GM12878 (cell line): Measurements from ENCODE around the gene GALNT9. TPM values are rescaled to one million over a fixed set of nuclear protein-coding genes. Genes with fewer than 3 reads are reported as not detected.

ENCODE experiments used
- ATAC-seq: fragments of 200-7000 bp; cut with Tn5 transposase; 3 replicates; pipeline ENCODE4 v1.9.1; 2020; ENCODE audit warnings: mild to moderate bottlenecking, moderate library complexity
- BruUV-seq: library from RNA; stranded (reverse); fragments of 400-500 nt; replicated peaks from 2 replicates; lab custom pipeline; 2021; lab: Mats Ljungman, UMichigan
- CTCF ChIA-PET: fragments of 300-600 bp; sonication (Branson Sonifier 250); formaldehyde crosslinking; extraction: SDS; loops from one replicate; lab custom pipeline; 2021; ENCODE audit warnings: inconsistent platforms; lab: Yijun Ruan, JAX
- POLR2A ChIA-PET: fragments of 350-600 bp; formaldehyde crosslinking; extraction: SDS; loops from one replicate; lab custom pipeline; 2021; ENCODE audit warnings: inconsistent platforms; lab: Charles Lee
- RAD21 ChIA-PET: fragments of 300-600 bp; sonication (Branson Sonifier 250); formaldehyde crosslinking; loops from one replicate; lab custom pipeline; 2023; ENCODE audit warnings: antibody characterized with exemption; ENCODE audit not compliant: unreplicated experiment; lab: Charles Lee
- SMC1A ChIA-PET: fragments of 300-600 bp; sonication (Branson Sonifier 250); formaldehyde crosslinking; loops from one replicate; lab custom pipeline; 2023; ENCODE audit not compliant: unreplicated experiment, uncharacterized antibody; lab: Charles Lee
- DNase-seq: peaks from one replicate; pipeline ENCODE4 v3.0.0-alpha.2; 2011; ENCODE audit warnings: low read depth, low spot score
- FAIRE-seq: peaks from 3 replicates; lab custom pipeline; 2011; peaks lifted over from hg19 to GRCh38; lab: Jason Lieb, UNC
- H2AFZ ChIP-seq: 2 replicates; pipeline ENCODE4 v1.6.0; 2011; ENCODE audit warnings: low read depth, low read length, control low read depth; ENCODE audit not compliant: control insufficient read depth
- H3K27ac ChIP-seq: 2 replicates; pipeline ENCODE4 v1.5.1; 2011; ENCODE audit warnings: control low read depth; ENCODE audit not compliant: control insufficient read depth, insufficient read depth
- H3K27me3 ChIP-seq, 2 experiments: replicated peaks in 1 of 2; 2 replicates each; pipeline versions ENCODE4 v1.6.0 to v1.6.1; 2011; ENCODE audit warnings: low read length in 1 of 2; ENCODE audit not compliant: control insufficient read depth in 2 of 2, insufficient read depth in 2 of 2
- H3K36me3 ChIP-seq, 2 experiments: 2 replicates each; pipeline ENCODE4 v1.5.1; 2011; ENCODE audit warnings: low read length in 1 of 2; ENCODE audit not compliant: control insufficient read depth in 2 of 2, insufficient read depth in 2 of 2
- H3K4me1 ChIP-seq: 2 replicates; pipeline ENCODE4 v1.6.1; 2011; ENCODE audit warnings: mild to moderate bottlenecking, low read length, moderate library complexity, mixed read lengths; ENCODE audit not compliant: control insufficient read depth, insufficient read depth
- H3K4me2 ChIP-seq: 2 replicates; pipeline ENCODE4 v1.6.0; 2011; ENCODE audit warnings: control low read depth; ENCODE audit not compliant: control insufficient read depth, insufficient read depth
- H3K4me3 ChIP-seq: fragments of 200-600 bp; sonication (generic); 2 replicates; pipeline ENCODE4 v1.5.1; 2016
- H3K79me2 ChIP-seq: 2 replicates; pipeline ENCODE4 v1.6.0; 2011; ENCODE audit warnings: low read length; ENCODE audit not compliant: control insufficient read depth, insufficient read depth
- H3K9ac ChIP-seq: 2 replicates; pipeline ENCODE4 v1.8.0; 2011; ENCODE audit warnings: low read length, control low read depth, mixed read lengths; ENCODE audit not compliant: control insufficient read depth, insufficient read depth
- H3K9me3 ChIP-seq: replicated peaks from 3 replicates; pipeline ENCODE4 v1.5.1; 2011; ENCODE audit warnings: mild to moderate bottlenecking, low read length; ENCODE audit not compliant: control insufficient read depth, insufficient read depth
- H4K20me1 ChIP-seq: 2 replicates; pipeline ENCODE4 v1.6.0; 2011; ENCODE audit not compliant: control insufficient read depth, insufficient read depth
- ETV6 ChIP-seq, 2 experiments: fragments of 450-650 bp in 1 of 2; IDR thresholded peaks in 1 of 2; conservative IDR thresholded peaks in 1 of 2; 2 replicates each; pipeline ENCODE4 v1.6.1; 2014; ENCODE audit warnings: antibody characterized with exemption in 1 of 2, borderline replicate concordance in 1 of 2, low read depth in 1 of 2, mild to moderate bottlenecking in 1 of 2, moderate library complexity in 1 of 2
- NFIC ChIP-seq: IDR thresholded peaks from 2 replicates; pipeline ENCODE4 v1.6.1; 2012; ENCODE audit warnings: low read depth, mild to moderate bottlenecking, inconsistent platforms, low read length, moderate library complexity
- PAX5 ChIP-seq: IDR thresholded peaks from 2 replicates; pipeline ENCODE4 v1.6.1; 2011; ENCODE audit warnings: low read depth, low read length, borderline replicate concordance
- WGBS: methylation state at CpG from one replicate; pipeline ENCODE4 v1.1.6; 2016; ENCODE audit warnings: low lambda C conversion rate; ENCODE audit not compliant: insufficient replicate concordance, insufficient coverage; ENCODE audit errors: missing lambda C conversion rate; 5-methylcytosine and 5-hydroxymethylcytosine counted together
- in situ Hi-C: fragments of 300-500 bp; cut with MboI; formaldehyde crosslinking; loops from 9 replicates; pipeline ENCODE4 v1.14.3; 2018; ENCODE audit warnings: mixed read lengths
- intact Hi-C: fragments of 100-400 bp; cut with micrococcal nuclease; formaldehyde crosslinking; loops from one replicate; pipeline ENCODE4 v1.14.2; 2022; ENCODE audit not compliant: unreplicated experiment
- polyA plus RNA-seq, 11 experiments: library from polyadenylated mRNA; depleted of rRNA in 4 of 11; unstranded in 6 of 11; stranded (reverse) in 5 of 11; fragments of >200 nt; fragmentation: Nextera tagmentation in 4 of 11; fragmentation: Illumina TruSeq in 1 of 11; extraction: Ambion mirVana in 4 of 11; extraction: Trizol in 1 of 11; gene quantifications; 1 replicate in 1 of 11; 2 replicates in 10 of 11; pipeline versions ENCODE4 v1.2.1 to v1.2.3, GENCODE V29; 2011 to 2016; ENCODE audit warnings: inconsistent platforms in 2 of 11, missing spikeins in 2 of 11, low read depth in 1 of 11
- total RNA-seq, 4 experiments: library from RNA; depleted of rRNA in 3 of 4; stranded (reverse); fragments of >200 nt in 3 of 4; fragmentation: Illumina TruSeq in 1 of 4; extraction: Trizol in 1 of 4; gene quantifications; 2 replicates each; pipeline versions ENCODE4 v1.2.1 to v1.2.3, GENCODE V29; 2013 to 2021
- TF ChIP-seq, protein P1 (sequence below): fragments of 450-650 bp; formaldehyde crosslinking; IDR thresholded peaks from 2 replicates; pipeline ENCODE4 v1.5.0; 2022; ENCODE audit warnings: mild to moderate bottlenecking, missing genetic modification characterization
- TF ChIP-seq, protein P2 (sequence below): fragments of 450-650 bp; IDR thresholded peaks from 2 replicates; pipeline ENCODE4 v1.6.1; 2017; ENCODE audit warnings: antibody characterized with exemption, mild to moderate bottlenecking, moderate library complexity
- TF ChIP-seq, protein P3 (sequence below): IDR thresholded peaks from 2 replicates; pipeline ENCODE4 v1.6.1; 2012; ENCODE audit warnings: mild to moderate bottlenecking, low read depth, low read length

The GALNT9 gene
- total and polyA plus RNA-seq, 10 of the 15 experiments (the other 5 are each of a cell fraction or from before 2014, with no cell fraction given) = 0.04 TPM; not detected in 9

DNA sequence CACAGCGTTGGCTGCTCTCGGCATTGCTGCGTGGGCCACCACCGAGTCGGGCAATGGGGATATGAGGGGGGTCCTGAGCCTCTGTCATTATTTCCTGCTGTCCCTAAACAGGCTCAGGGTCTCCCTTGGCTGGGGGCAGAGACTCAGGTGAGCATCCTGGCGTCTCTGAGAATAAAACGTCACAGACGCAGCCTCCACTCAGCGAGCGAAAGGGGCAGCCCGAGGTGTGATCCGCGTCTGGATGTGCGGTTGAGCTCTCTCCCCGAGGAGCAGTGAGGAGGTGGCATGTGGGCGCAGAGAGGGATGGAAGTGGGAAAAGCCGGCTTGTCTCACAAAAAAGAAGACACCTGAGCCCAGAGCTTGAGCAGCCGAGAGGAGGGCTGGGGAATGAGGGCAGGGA, 62.6 kb downstream of the GALNT9 start:
- FAIRE-seq (no peak), ATAC-seq (no peak), DNase-seq (no peak)
- Histone ChIP-seq H3K4me2 (no peak overlapping the region), H2AFZ (no peak overlapping the region), H3K9me3 (no peaks in the 10 kb centered on the region; the same call in 2 of the 3 replicates), H4K20me1 (no peaks in the 10 kb centered on the region), H3K9ac (no peak overlapping the region), H3K27me3 (no peaks in the 10 kb centered on the region; a peak in 1 of 4 replicates), H3K36me3 (no peaks in the 10 kb centered on the region), H3K27ac (no peak overlapping the region), H3K4me3 (no peak overlapping the region), H3K4me1 (no peaks in the 10 kb centered on the region), H3K79me2 (no peaks in the 10 kb centered on the region)
- ChIA-PET POLR2A (no interaction called here), SMC1A (no interaction called here), RAD21 (no interaction called here), CTCF (no interaction called here)
- WGBS = 70% methylated on average over 16 of the region's 18 CpGs
- in situ Hi-C loops = no loop called here
- BruUV-seq = no TSS peak
- intact Hi-C loops = no loop called here
- TF ChIP-seq NFIC = no peak

DNA sequence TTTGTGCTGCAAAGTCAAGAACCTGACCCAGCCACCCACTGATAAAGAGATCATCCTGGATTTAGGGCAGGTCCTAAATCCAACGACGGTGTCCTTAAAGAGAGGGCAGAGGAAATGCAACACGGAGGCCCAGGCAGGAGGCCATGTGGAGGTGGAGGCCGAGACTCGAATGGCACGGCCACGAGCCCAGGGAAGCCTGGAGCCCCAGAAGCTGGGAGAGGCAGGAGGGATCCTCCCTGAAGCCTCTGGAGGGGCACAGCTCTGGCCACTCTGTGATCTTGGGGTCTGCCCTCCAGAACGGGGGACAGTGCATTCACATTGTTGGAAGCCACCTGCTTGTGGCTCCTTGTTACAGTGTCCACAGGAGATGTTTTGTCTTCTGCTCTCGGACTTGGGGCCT, 63.0 kb downstream of the GALNT9 start:
- POLR2A ChIA-PET = no interaction called here
- SMC1A ChIA-PET = no interaction called here
- in situ Hi-C loops = no loop called here
- TF ChIP-seq ETV6 (conservative IDR thresholded peaks at IDR 0.05 in 1 of 2, IDR thresholded peaks at IDR 0.05 in 1 of 2; ENCODE audit: borderline replicate concordance in 1 of 2, low read depth in 1 of 2) = no peak
- TF ChIP-seq, protein P1, sequence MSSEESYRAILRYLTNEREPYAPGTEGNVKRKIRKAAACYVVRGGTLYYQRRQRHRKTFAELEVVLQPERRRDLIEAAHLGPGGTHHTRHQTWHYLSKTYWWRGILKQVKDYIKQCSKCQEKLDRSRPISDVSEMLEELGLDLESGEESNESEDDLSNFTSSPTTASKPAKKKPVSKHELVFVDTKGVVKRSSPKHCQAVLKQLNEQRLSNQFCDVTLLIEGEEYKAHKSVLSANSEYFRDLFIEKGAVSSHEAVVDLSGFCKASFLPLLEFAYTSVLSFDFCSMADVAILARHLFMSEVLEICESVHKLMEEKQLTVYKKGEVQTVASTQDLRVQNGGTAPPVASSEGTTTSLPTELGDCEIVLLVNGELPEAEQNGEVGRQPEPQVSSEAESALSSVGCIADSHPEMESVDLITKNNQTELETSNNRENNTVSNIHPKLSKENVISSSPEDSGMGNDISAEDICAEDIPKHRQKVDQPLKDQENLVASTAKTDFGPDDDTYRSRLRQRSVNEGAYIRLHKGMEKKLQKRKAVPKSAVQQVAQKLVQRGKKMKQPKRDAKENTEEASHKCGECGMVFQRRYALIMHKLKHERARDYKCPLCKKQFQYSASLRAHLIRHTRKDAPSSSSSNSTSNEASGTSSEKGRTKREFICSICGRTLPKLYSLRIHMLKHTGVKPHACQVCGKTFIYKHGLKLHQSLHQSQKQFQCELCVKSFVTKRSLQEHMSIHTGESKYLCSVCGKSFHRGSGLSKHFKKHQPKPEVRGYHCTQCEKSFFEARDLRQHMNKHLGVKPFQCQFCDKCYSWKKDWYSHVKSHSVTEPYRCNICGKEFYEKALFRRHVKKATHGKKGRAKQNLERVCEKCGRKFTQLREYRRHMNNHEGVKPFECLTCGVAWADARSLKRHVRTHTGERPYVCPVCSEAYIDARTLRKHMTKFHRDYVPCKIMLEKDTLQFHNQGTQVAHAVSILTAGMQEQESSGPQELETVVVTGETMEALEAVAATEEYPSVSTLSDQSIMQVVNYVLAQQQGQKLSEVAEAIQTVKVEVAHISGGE (CRISPR knock-in tag) = no peak
- TF ChIP-seq, protein P2, sequence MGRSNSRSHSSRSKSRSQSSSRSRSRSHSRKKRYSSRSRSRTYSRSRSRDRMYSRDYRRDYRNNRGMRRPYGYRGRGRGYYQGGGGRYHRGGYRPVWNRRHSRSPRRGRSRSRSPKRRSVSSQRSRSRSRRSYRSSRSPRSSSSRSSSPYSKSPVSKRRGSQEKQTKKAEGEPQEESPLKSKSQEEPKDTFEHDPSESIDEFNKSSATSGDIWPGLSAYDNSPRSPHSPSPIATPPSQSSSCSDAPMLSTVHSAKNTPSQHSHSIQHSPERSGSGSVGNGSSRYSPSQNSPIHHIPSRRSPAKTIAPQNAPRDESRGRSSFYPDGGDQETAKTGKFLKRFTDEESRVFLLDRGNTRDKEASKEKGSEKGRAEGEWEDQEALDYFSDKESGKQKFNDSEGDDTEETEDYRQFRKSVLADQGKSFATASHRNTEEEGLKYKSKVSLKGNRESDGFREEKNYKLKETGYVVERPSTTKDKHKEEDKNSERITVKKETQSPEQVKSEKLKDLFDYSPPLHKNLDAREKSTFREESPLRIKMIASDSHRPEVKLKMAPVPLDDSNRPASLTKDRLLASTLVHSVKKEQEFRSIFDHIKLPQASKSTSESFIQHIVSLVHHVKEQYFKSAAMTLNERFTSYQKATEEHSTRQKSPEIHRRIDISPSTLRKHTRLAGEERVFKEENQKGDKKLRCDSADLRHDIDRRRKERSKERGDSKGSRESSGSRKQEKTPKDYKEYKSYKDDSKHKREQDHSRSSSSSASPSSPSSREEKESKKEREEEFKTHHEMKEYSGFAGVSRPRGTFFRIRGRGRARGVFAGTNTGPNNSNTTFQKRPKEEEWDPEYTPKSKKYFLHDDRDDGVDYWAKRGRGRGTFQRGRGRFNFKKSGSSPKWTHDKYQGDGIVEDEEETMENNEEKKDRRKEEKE = no peak
- TF ChIP-seq PAX5 = no peak
- TF ChIP-seq, protein P3, sequence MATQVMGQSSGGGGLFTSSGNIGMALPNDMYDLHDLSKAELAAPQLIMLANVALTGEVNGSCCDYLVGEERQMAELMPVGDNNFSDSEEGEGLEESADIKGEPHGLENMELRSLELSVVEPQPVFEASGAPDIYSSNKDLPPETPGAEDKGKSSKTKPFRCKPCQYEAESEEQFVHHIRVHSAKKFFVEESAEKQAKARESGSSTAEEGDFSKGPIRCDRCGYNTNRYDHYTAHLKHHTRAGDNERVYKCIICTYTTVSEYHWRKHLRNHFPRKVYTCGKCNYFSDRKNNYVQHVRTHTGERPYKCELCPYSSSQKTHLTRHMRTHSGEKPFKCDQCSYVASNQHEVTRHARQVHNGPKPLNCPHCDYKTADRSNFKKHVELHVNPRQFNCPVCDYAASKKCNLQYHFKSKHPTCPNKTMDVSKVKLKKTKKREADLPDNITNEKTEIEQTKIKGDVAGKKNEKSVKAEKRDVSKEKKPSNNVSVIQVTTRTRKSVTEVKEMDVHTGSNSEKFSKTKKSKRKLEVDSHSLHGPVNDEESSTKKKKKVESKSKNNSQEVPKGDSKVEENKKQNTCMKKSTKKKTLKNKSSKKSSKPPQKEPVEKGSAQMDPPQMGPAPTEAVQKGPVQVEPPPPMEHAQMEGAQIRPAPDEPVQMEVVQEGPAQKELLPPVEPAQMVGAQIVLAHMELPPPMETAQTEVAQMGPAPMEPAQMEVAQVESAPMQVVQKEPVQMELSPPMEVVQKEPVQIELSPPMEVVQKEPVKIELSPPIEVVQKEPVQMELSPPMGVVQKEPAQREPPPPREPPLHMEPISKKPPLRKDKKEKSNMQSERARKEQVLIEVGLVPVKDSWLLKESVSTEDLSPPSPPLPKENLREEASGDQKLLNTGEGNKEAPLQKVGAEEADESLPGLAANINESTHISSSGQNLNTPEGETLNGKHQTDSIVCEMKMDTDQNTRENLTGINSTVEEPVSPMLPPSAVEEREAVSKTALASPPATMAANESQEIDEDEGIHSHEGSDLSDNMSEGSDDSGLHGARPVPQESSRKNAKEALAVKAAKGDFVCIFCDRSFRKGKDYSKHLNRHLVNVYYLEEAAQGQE = no peak

More for the DNA sequence above, 63.0 kb downstream of the GALNT9 start:
- Histone ChIP-seq H3K36me3 (no peaks in the 10 kb centered on the region), H2AFZ (no peak overlapping the region), H3K27ac (no peak overlapping the region), H3K9me3 (no peaks in the 10 kb centered on the region; the same call in 2 of the 3 replicates), H3K4me2 (no peak overlapping the region), H3K27me3 (no peaks in the 10 kb centered on the region; a peak in 1 of 4 replicates), H3K79me2 (no peaks in the 10 kb centered on the region), H4K20me1 (no peaks in the 10 kb centered on the region), H3K4me1 (no peaks in the 10 kb centered on the region), H3K4me3 (no peak overlapping the region), H3K9ac (no peak overlapping the region)
- ChIA-PET CTCF (no interaction called here), RAD21 (no interaction called here)
- WGBS = 38% methylated on average over 9 of the region's 9 CpGs
- intact Hi-C loops = no loop called here
- ATAC-seq = no peak
- BruUV-seq = no TSS peak
- no peak for DNase-seq
- FAIRE-seq = no peak
